HG03108 (cell line): ENCODE data around the gene HABP2.

Experiments used
- ATAC-seq: cut with Tn5 transposase; IDR thresholded peaks from one replicate; pipeline ENCODE4 v1.9.1; 2021; ENCODE audit warnings: moderate library complexity; ENCODE audit not compliant: unreplicated experiment

The HABP2 gene

DNA sequence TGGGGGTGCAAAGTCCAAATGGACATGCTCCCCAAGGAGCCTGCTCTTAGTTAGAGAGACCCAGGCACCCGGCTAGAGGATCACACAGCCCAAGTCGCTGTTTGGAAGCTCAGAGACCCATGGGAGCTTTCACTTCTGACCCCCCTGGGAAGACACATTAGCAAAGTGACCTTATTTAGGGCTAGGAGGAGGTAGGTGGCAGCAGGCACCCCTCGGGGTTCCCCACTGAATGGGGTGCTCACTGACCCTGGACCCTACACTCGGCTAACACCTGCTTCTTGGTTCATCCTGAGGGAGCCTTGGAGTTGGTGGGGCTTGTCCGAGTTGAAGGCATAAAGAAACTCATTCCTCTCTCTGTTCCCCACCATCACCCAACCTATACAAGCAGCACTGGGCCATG is 27.1 kb upstream of the HABP2 start:
- no peak for ATAC-seq

GRCh38 chr10:113527211-113527906 is 25.5 kb upstream of the HABP2 start:
- ATAC-seq: no peak

GRCh38 chr10:113528876-113529275 is 24.0 kb upstream of the HABP2 start:
- no peak for ATAC-seq

DNA sequence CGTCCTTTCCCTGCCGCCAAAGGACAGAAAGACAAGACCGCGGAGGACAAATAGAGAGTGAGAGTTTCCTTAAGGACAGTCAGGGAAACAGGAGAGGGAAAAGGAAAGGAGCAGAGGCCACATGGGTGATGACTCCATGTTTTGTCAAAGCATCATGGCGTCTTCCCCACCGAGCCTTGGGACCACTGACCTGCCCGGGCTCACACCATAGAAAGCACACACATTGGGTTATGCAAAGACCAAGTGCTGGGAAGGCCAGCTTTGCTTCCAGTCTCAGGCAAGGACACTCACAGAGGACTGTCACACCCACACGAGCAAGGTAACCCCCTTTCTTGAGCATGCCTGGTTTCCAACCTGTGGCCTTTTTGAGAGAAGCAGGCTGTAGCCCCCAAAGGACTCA is 23.3 kb upstream of the HABP2 start:
- no peak for ATAC-seq

DNA sequence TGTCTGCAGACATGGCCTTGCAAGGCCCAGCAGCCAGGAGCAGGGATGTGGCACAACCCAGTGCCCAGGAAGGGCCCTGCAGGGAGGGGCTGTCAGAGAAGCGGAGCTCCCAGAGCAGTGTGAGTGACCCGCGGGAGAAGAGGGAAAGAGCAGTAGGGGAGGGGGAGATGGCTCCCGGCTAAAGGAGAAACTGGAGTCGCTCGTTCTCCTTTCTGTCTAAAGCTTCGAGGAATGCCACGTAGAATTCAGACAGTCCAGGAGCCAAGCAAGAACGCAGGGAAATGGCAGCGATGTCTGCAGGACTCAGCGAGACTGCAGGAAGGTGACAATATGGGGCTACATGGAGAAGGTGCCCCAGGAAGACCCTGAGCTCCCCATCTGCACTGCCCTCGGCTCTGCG is 22.4 kb upstream of the HABP2 start:
- ATAC-seq: no peak

DNA sequence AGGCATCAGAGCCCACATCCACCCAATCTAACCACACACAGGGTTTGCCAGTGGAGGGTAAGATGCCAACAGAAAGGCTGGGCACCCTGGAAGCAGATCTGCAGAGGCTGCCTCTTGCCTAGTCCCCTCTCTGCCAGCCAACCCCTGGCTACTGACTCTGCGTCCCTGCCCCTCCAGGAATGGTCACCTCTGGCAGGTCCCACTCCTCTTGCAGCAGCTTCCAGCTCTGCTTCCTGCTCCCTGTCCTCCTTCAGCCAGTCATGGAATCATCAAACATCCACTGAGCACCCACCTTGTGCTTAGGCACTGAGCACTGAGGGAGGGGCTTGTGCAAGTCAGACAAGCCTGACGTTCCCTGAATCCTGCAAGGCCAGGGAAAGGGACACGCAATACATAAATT is 20.1 kb upstream of the HABP2 start:
- no peak for ATAC-seq

DNA sequence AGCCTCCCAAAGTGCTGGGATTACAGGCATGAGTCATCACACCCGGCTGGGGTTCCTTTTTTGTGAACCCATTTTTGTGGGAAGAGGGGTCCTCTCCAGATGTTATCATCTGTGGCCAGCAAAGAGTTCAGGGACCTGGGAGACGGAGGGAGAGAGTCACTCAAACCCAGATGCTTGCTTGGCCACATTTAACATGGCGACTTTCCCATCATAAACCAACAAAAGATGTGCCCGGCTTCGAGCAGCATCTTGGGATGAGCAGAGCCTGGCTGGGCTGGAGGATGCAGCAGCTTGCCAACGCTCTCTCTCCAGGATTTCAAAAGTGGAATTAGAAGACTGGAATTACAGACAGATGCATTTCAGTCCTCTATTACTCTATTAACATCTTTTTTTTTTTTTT is 19.1 kb upstream of the HABP2 start:
- no peak for ATAC-seq

GRCh38 chr10:113534423-113534822 is 18.4 kb upstream of the HABP2 start:
- ATAC-seq: no peak

DNA sequence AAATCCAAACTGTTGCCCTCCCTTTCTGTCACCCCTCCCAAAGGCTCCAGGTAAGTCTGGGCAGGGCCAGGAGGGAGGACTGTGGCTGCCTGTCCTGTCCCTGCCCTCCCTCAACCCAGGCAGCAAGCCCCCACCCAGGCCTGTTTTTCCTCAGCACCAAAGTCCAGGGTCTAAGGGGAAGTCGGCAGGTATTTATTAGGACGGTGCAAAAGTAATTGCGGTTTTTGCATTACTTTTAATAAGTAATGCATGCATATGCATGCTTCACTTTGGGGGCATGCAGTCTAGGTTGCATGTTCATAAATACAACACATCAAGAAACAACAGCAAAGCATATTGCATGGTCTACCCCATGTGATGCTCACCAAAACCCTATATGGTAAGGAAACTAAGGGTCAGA is 15.2 kb upstream of the HABP2 start:
- ATAC-seq: no peak

DNA sequence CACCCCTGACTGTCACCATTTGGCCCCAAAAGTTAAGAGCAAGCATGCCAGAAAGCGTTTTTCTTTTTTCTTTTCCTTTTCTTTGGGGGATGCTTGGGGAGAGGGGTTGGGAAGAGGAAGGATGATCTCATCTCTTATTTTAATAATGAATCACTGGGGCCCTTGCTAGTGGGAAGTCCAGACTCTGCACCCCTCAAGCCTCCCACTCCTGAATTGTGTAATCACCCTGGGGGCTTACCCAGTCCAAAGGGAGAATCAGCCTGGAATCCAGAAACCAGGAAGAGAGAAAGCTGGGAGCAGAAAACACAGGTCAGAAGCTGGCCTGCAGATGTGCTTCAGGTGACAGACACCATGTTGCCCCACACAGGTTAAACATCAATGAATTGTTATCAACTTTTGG is 14.7 kb upstream of the HABP2 start:
- ATAC-seq: no peak

DNA sequence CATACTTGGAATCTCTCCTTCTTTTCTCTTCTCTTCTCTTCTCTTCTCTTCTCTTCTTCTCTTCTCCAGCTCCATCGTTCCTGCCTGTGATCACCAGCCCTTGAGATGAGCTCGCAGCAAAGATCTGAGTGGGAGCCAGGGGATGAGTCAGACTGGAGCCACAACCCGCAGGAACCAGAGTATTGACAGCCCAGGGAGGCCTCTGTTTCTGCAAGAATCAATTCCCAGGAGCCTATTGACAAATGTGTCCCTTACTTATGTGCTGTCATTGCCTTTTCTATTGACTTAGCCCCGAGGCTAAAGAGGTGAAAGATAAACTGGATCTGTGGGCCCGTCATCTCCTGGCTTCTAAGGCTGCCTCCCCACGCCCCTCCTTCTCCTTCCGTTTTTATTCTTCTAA is 13.1 kb upstream of the HABP2 start:
- no peak for ATAC-seq

DNA sequence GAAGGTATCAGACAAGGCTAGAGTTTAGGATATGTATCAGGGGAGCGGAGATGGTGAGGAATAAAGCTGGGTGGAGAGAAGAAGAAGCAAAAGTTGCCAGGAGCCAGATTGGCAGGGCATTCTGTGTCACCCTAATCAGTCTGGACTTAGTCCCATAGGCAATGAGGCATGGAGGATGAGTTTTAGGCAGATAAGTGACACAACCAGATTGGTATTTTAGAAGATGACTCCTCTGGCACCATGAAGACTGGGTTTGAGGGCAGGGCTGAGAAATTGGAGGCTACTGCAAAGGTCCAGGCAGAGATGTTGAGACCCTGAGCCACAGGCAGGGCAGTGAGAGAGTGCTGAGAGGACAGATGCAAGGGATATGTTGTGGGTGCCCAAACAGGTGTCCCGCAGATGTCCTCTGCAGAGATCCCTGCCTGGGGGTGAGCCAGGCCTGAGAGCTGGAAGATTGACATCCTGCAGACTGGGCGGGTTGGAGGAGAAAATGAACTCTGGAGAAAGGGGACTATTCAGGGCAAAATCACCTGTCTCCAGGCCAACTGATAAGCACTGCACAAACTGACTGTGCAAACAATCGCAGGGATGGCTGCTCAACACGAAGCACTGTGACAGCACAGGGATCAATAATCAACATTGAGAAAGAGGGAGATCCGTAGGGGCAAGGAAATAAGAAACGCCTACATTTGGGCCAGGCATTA is 11.9 kb upstream of the HABP2 start:
- no peak for ATAC-seq

DNA sequence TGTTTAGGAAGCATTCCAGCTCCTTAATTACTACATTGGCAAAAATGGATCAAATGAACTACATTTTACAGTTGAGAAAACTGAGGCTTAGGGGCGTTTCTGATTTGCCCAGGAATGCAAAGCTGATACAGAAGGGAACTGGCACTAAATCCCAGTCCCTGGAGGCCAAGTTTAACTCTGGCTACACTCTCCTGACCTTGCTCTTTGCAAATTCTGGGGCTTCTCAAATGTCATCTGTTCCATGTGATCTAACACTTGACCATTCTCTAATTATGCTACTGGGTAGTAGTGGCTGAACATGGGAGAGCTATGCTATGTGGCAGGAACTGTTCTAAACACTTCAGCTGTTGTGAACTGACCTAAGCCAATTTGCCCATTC is 11.3 kb upstream of the HABP2 start:
- no peak for ATAC-seq

- no peak for ATAC-seq
These were observed 9.5 kb upstream of the HABP2 start for GRCh38 chr10:113543107-113543955.

DNA sequence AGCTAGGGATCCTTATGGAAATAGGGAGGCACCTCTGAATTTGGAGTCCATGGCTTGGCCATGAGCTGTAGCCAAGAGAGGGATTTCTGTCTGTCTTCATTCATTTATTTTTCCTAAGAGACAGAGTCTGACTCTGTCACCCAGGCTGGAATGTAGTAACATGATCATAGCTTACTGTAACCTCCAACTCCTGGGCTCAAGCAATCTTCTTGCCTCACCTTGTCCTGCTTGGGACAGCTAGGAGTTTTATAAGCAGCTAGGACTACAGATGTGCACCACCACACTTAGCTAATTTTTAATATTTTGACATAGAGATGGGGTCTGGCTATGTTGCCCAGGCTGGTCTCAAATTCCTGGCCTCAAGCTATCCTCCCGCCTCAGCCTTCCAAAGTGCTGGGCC is 8.5 kb upstream of the HABP2 start:
- ATAC-seq: no peak

GRCh38 chr10:113547426-113547825 is 5.4 kb upstream of the HABP2 start:
- no peak for ATAC-seq

- ATAC-seq: no peak
These were observed 3.0 kb upstream of the HABP2 start for GRCh38 chr10:113549856-113550255.

DNA sequence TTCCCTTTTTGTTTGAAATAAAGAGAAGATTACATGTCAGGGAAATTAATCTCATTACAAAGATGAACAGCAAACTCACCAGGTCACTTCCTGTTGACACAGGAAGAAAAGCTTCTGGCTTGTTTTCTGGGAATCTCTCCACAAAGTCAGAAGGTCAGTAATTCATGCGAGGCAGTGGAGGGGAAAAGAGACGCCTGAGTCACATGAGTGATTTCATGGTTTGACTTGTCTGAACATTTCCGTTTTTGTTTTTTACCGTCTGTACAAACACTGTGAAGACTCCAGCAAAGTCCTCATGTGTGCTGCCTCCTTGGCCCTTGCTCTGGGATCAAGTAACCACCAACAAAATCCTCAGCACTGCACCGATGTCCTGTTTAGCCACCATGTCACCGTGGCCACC is 2.5 kb upstream of the HABP2 start:
- ATAC-seq: no peak

- ATAC-seq: no peak
These were observed 839 bp upstream of the HABP2 start for GRCh38 chr10:113552014-113552413.

DNA sequence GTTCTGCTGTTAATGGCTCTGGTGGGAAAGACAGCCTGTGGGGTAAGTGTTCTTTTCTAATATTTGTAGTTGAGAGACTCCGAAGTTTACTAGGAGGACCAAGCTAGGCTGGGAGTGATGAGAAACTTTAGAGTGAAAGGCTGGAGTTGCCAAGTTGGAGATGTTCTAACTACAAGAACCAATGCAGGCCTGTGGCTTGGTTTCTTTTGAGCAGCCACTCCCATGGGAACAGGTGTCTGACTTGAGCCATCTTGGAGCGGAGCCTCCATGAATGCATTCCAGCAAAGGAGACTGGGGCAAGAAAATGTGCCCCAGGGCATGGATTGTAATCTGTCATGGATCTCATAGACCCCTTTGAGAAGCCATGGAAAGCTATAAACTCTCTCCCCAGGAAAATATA is 296 bp downstream of the HABP2 start:
- no peak for ATAC-seq

DNA sequence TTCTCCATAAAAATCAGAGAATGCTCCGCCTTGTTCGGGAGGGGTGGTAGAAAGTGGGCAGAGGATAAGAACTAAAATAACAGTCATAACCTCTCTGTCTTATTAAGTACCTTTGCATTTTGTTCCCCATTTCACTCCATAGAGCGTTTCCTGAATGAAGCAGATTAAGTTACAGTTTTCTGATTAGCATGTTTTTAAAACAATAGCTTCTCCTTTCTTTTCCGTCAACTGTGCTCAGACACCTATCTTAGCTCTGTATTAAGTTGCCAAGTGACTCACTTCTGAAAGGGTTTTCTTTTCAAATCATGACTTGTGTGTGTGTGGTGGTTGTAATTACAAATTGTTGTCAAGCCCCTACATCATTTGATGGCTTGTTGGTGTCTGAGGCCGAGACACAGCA is 1.4 kb downstream of the HABP2 start:
- ATAC-seq: no peak

- ATAC-seq: no peak
These were observed 2.4 kb downstream of the HABP2 start for GRCh38 chr10:113555245-113555644.
